Measurements from ENCODE around the gene NANP.

DNA sequence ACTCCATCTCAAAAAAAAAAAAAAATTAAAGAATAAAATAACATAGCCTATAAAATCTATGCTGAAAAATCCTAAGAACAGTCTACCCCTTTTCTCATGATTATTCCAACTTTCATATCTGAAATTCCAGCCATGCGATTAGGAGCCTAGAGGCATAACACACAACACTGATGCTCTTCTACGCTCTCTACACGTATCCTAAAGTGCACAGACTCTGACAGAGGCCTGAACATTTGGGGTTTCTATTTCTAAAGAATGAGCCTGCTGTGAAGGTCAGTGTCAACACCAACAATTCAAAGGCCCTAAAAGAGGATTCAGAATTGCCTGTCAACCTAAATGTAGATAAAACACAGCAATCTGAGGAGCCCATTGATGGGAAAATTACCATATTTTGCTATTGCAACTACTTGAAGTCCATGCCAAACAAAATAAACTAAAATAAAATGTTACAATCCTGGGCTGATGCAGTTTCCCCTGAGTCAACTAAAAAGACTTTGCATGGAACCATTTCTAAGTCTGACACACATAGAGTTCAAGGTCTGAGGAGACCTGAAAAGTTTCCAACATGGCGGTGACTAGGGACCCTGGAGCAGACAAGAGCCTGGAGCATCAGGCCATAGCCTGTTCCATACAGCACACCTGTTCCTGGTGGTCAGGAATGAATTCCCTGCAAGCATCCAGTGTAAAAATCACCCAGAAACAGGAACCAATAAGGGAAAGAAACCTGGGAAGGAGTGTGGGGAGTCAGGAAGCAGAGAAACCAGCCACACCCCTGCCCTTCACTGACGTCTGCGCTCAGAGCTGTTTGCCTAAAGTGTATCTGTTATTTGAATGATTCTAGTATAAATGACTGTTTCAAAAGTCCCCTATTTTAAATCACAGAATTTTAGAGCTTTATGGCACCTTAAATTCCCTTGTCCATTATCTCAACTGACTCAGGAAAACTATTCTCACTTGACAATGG lies 50.2 kb downstream of the NANP start:
- TF ChIP-seq, protein P1, sequence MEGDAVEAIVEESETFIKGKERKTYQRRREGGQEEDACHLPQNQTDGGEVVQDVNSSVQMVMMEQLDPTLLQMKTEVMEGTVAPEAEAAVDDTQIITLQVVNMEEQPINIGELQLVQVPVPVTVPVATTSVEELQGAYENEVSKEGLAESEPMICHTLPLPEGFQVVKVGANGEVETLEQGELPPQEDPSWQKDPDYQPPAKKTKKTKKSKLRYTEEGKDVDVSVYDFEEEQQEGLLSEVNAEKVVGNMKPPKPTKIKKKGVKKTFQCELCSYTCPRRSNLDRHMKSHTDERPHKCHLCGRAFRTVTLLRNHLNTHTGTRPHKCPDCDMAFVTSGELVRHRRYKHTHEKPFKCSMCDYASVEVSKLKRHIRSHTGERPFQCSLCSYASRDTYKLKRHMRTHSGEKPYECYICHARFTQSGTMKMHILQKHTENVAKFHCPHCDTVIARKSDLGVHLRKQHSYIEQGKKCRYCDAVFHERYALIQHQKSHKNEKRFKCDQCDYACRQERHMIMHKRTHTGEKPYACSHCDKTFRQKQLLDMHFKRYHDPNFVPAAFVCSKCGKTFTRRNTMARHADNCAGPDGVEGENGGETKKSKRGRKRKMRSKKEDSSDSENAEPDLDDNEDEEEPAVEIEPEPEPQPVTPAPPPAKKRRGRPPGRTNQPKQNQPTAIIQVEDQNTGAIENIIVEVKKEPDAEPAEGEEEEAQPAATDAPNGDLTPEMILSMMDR (conservative IDR thresholded peaks at IDR 0.05; ENCODE audit: low read depth, low read length): no peak
- no peak for TF ChIP-seq EZH2 (IDR thresholded peaks at IDR 0.05; ENCODE audit: borderline replicate concordance, low read depth, low read length, poor library complexity, severe bottlenecking)

All from A673 (cell line).